GM19452 (cell line): ENCODE data around the gene FPGS.

Experiments used
- ATAC-seq: cut with Tn5 transposase; IDR thresholded peaks from one replicate; pipeline ENCODE4 v1.9.1; 2021; ENCODE audit not compliant: unreplicated experiment

The FPGS gene

DNA sequence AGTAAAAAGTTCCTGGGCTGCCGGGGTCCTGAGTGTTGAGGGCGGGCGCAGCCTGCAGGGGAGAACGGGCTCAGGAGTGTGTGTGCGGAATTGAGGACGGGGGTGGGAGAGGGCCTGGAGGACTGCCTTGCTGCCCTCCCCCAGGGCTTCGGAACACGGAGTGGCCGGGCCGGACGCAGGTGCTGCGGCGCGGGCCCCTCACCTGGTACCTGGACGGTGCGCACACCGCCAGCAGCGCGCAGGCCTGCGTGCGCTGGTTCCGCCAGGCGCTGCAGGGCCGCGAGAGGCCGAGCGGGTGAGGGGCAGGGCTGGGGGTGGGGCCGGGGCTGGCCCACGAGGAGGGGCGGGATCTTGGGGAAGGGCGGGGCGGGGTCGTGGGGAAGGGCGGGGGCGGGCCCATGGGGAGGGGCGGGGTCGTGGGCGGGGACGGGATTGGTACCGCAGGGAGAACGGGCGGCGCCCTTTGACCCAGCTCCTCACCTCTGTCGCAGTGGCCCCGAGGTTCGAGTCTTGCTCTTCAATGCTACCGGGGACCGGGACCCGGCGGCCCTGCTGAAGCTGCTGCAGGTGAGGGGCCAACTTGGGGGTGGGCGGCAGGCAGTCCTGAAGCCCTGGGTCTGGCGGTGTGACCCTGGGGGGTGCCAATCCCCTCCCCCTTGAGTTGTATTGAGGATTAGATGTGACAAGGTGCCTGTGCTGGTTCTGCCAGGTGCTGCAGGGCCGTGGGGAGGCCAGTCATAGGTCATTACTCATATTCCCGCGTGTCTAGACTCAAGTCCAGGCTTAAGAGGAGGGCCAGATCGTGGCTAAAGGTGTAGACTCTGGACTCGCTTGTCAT lies 7.1 kb downstream of the FPGS start:
- no peak for ATAC-seq

DNA sequence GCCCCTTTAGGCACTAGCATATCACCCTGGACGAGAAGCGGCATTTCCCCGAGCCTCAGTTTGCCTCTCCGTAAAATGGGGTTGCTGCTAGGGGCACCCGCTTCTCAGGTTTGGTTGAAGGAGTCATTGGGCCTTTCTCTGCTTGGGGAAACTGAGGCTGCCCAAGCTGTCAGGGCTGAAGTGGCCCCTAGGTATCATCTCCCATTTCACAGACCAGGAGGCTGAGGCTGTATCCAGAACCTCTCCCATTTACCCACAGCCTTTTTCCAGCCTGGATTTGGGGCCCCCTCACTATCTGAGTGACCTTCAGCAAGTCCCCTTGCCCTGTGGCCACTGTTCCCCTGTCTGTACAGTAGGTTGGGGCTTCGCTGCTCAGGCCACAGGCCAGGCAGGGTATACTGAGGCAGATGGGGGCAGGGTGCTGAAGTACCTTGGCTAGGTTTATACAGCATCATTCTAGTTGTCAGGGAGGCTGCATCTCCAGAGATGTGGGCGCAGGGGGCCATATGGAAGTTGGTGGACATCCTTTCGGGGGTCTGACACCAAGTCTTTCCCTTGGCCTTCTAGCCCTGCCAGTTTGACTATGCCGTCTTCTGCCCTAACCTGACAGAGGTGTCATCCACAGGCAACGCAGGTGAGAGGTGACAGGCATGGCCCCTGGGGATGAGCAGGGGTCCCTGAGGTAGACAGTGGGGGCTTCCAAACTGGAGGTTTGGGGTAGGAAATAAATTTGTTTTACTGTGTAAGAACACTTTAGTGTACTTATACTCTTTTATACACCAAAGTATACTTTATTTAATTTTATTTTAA lies 7.9 kb downstream of the FPGS start:
- no peak for ATAC-seq

GRCh38 chr9:127812011-127812410 lies 9.3 kb downstream of the FPGS start:
- no peak for ATAC-seq

DNA sequence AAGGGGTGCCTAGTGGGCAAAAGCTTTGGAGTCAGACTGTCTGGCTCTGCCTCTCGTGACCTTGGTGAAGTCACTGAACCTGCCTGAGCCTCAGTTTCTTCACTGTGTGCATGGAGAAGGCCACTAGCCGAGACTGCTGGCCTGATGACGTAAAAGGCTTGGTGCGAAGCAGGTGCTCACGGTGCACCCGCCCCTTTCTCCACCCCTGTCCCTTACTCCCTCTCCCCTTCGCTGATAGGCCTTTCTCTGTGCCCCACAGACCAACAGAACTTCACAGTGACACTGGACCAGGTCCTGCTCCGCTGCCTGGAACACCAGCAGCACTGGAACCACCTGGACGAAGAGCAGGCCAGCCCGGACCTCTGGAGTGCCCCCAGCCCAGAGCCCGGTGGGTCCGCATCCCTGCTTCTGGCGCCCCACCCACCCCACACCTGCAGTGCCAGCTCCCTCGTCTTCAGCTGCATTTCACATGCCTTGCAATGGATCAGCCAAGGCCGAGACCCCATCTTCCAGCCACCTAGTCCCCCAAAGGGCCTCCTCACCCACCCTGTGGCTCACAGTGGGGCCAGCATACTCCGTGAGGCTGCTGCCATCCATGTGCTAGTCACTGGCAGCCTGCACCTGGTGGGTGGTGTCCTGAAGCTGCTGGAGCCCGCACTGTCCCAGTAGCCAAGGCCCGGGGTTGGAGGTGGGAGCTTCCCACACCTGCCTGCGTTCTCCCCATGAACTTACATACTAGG lies 10.4 kb downstream of the FPGS start:
- ATAC-seq: no peak

GRCh38 chr9:127813686-127814226 lies 11.1 kb downstream of the FPGS start:
- ATAC-seq: no peak

DNA sequence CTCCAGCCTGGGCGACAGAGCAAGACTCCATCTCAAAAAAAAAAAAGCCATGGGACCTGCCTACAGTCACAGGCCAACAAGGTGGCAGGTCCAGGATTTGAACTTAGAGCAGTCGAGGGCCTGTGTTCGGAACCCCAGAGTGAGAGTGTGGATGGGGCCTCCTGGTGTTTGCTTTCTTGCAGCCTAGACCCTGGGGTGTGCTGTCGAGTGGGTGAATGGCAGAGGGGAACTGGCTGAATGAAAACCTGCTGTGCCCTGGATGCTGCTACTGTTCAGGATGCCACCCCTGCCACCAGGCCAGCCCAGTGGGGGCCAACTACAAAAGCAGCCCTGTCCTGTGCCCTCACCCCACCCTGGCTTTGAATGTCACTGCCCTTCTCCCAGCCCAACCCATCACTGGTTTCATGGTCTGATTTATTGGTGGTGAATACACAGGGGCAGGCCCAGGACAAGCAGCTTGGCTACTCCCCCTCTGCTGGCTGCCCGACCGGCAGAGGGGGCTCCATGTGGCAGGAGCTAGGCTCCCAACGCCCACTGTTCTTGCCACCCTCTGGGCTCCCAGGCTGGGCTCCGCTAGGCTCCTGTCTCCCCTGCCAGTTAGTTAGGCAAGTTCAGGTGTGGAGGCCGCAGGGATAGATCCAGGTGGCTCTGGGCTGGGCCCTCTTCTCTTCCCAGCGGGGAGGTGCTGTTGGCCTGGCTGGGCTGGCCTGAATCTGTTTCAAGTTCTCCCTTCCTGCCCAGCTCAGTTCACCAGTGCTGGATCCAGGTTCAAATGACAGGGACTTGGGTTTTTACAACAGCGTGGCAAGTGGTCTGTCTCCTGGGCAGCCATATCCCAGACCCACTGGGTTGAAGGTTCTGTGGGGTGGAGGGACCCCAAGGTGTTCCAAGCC lies 12.2 kb downstream of the FPGS start:
- ATAC-seq: no peak

DNA sequence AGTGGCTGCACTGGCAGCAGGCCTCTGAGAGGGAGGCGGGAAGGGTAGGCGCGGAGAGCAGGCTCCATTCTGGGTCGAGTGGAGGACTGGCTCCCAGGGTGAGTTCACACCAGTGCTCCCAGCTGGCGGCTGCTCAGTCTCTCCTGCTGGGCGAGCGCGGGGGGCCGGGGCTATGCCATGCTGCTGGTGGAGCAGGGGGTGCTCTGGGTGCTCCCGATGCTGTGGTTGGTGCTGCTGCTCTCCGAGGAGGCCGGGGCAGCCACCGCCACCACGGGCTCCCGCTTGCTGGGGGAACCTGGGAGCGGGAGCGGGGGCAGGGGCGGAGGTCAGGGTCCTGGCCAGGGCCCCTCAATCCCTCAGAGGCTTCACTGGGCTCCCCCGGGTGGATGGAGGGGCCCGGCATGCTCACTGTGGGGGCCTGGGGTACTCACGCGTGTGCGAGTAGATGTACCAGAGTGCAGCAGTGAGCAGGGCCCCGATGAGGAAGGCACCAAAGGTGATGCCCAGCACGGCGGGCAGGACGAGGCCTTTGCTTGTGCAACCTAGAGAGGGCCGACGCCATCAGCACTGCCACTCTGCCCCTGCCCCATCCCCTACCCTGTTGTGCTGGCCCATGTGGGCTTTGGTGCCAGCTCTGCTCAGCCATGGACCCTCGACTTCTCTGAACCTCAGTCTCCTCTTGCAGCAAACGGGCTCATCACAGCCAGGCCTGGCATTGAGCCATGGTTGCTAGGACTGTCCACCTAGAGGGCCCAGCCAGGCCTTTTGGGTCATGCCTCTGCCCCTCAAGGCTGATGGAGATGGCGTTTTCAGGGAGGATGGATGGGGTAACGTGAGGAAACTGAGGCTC lies 13.1 kb downstream of the FPGS start:
- ATAC-seq: no peak

DNA sequence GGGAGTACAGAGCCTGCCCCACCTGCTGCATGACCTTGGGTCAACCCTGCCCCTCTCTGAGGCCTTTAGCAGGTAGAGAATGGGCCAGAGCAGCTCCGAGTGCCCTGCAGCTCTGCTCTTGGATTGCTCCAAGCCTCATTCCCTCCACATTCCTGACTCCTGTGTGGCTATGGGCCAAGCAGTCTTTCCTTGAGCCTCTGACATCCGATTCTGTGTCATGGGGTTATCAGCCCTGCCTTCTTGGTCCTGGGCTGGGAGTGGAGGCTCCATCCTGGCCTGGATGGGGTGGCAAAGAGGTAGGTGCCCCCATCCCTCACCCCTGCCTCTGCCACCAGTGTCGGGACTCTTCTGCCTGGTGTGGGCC lies 13.7 kb downstream of the FPGS start:
- ATAC-seq: no peak

DNA sequence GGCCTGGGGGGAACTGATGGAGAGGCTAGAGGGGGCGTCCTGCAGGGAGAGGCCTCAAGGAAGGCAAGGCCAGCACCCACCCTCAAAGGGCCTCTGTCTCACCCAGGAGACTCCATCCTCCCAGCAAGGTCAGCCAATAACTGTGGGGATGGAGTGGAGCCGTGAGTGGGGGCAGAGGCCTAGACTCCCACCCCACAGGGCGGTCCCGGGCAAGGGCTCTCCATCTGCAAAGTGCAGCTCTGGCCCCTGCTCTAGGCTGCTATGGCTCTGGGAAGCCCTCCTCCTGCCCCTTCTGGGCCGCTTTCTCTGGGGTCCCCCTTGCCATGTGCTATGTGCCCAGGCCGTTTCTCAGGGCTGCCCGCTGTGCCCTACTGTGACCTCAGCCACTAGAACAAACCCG lies 14.0 kb downstream of the FPGS start:
- no peak for ATAC-seq

- no peak for ATAC-seq
Observed at GRCh38 chr9:127817881-127818434, 15.3 kb downstream of the FPGS start.

DNA sequence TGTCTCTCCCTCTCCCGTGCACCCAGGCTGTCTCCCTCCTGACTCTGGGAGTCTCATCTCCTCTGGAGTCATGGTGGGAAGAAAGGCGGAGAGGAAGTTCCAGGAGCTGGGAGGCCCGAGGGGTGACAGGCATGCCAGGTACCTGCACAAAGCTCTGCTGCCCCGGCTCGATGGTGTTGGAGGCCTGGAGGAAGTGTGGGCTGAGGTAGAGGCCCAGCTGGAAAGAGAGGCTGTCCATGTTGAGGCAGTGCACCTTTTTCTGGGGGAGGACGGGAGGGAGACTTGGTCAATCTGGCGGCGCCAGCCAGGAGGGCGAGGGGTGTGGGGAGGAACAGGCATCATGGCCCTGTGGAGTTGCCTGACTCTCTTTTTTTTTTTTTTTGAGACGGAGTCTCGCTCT lies 15.9 kb downstream of the FPGS start:
- no peak for ATAC-seq

GRCh38 chr9:127822108-127822507 lies 19.4 kb downstream of the FPGS start:
- ATAC-seq: no peak

GRCh38 chr9:127825319-127826051 lies 22.8 kb downstream of the FPGS start:
- no peak for ATAC-seq

- ATAC-seq: no peak
Observed at GRCh38 chr9:127826253-127826913, 23.7 kb downstream of the FPGS start.

GRCh38 chr9:127828262-127829031 lies 25.8 kb downstream of the FPGS start:
- ATAC-seq: no peak

DNA sequence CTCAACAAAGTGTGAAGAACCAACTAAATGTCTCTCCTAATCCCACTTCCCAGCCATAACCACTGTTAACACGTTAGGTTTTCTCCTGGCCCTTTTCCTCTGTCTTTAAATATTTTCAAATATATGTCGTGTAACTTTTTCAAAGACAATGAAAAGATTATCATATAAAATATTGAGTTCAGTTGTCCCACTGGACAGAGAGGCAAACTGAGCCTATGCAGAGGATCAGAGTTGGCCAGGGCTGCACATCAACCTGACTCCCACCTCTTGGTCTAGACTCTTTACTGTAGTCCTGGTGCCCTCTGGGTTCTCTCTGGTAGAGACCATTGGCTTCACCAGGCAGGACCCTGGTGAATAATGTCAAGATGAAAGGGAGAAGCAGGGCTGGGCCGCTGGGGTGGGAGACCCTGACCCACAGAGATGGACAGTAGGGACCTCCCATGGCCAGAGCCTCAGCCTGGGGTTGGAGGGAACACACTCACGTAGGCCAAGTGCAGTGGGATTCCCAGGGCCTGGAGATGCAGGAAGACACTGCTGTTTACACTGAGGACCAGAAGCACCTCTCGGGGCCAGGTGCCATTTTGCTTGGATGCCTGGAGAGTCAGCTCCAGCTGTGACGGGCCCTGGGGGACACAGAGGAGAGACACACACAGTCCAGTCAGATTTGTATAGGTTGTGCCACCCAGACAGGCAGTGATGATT lies 26.7 kb downstream of the FPGS start:
- no peak for ATAC-seq

- no peak for ATAC-seq
Observed at GRCh38 chr9:127832248-127832647, 29.6 kb downstream of the FPGS start.
